CD14-positive monocyte (primary cell): ENCODE measurements around the gene FREM1. TPM values are rescaled to one million over a fixed set of nuclear protein-coding genes. Genes with fewer than 3 reads are reported as not detected.

Source experiments
- DNase-seq, 3 donors: peaks; one replicate each; pipeline ENCODE4 v3.0.0-alpha.2; 2011 to 2022
- H2AFZ ChIP-seq: 2 replicates; pipeline ENCODE4 v1.6.0; 2012; ENCODE audit warnings: mild to moderate bottlenecking, low read depth, low read length, inconsistent platforms; ENCODE audit not compliant: insufficient read depth, poor library complexity, severe bottlenecking
- H3K27ac ChIP-seq, 2 donors: 1 replicate in 1 of 2; 2 replicates in 1 of 2; pipeline ENCODE4 v1.5.1; 2012 to 2013; ENCODE audit warnings: low read length in 2 of 2, control low read depth in 1 of 2, inconsistent platforms in 1 of 2, low read depth in 1 of 2, mild to moderate bottlenecking in 1 of 2
- H3K27me3 ChIP-seq, 2 donors: one replicate each; pipeline versions ENCODE4 v1.6.0 to v1.6.1; 2011 to 2013; ENCODE audit warnings: low read length in 2 of 2; ENCODE audit not compliant: control insufficient read depth in 2 of 2, insufficient read depth in 2 of 2
- H3K36me3 ChIP-seq, 2 donors: replicated peaks in 1 of 2; 1 replicate in 1 of 2; 2 replicates in 1 of 2; pipeline versions ENCODE4 v1.5.1 to v1.6.1; 2012 to 2013; ENCODE audit warnings: low read length in 2 of 2, control low read depth in 1 of 2, inconsistent platforms in 1 of 2, mild to moderate bottlenecking in 1 of 2; ENCODE audit not compliant: insufficient read depth in 2 of 2, control insufficient read depth in 1 of 2
- H3K4me1 ChIP-seq, 2 donors: 1 replicate in 1 of 2; 2 replicates in 1 of 2; pipeline versions ENCODE4 v1.5.1 to v1.6.1; 2012 to 2013; ENCODE audit warnings: low read length in 2 of 2, control low read depth in 1 of 2, inconsistent platforms in 1 of 2, mild to moderate bottlenecking in 1 of 2, moderate library complexity in 1 of 2; ENCODE audit not compliant: insufficient read depth in 2 of 2, control insufficient read depth in 1 of 2
- H3K4me2 ChIP-seq: replicated peaks from 2 replicates; pipeline ENCODE3; 2012; ENCODE audit warnings: low read length, moderate library complexity, mild to moderate bottlenecking; ENCODE audit not compliant: poor library complexity, severe bottlenecking; ENCODE audit errors: extremely low read depth
- H3K4me3 ChIP-seq, 3 experiments: fragments of 200-600 bp in 1 of 3; sonication (generic) in 1 of 3; replicated peaks in 1 of 3; 1 replicate in 2 of 3; 2 replicates in 1 of 3; pipeline ENCODE4 v1.5.1; 2011 to 2013; ENCODE audit warnings: low read length in 3 of 3, mild to moderate bottlenecking in 3 of 3, control low read depth in 2 of 3, low read depth in 2 of 3, inconsistent platforms in 1 of 3, moderate library complexity in 1 of 3
- H3K79me2 ChIP-seq: 2 replicates; pipeline ENCODE4 v1.6.0; 2012; ENCODE audit warnings: mild to moderate bottlenecking, control low read depth, inconsistent platforms, low read length, moderate library complexity; ENCODE audit not compliant: insufficient read depth
- H3K9ac ChIP-seq: 2 replicates; pipeline ENCODE4 v1.6.0; 2017; ENCODE audit warnings: low read length, mild to moderate bottlenecking; ENCODE audit not compliant: insufficient read depth, poor library complexity, severe bottlenecking
- H3K9me3 ChIP-seq, 2 donors: replicated peaks in 1 of 2; 1 replicate in 1 of 2; 2 replicates in 1 of 2; pipeline versions ENCODE4 v1.5.1 to v1.6.1; 2012 to 2013; ENCODE audit warnings: low read length in 2 of 2, control low read depth in 1 of 2; ENCODE audit not compliant: control insufficient read depth in 1 of 2, insufficient read depth in 1 of 2
- H4K20me1 ChIP-seq: 2 replicates; pipeline ENCODE4 v1.6.0; 2012; ENCODE audit warnings: mild to moderate bottlenecking, low read length, control low read depth, moderate library complexity; ENCODE audit not compliant: insufficient read depth
- H3K27ac Mint-ChIP-seq, 7 donors: one replicate each; pipeline ENCODE4 v1.8.0; 2020; ENCODE audit warnings: mild to moderate bottlenecking in 7 of 7, mixed read lengths in 7 of 7, moderate library complexity in 6 of 7, inconsistent platforms in 2 of 7
- H3K27me3 Mint-ChIP-seq, 3 donors: one replicate each; pipeline ENCODE4 v1.8.0; 2021 to 2022; ENCODE audit warnings: low read depth in 3 of 3, mild to moderate bottlenecking in 3 of 3, mixed read lengths in 3 of 3, moderate library complexity in 3 of 3, inconsistent platforms in 1 of 3
- H3K36me3 Mint-ChIP-seq, 2 donors: one replicate each; pipeline ENCODE4 v1.8.0; 2020; ENCODE audit warnings: mixed read lengths in 2 of 2, inconsistent platforms in 1 of 2, mild to moderate bottlenecking in 1 of 2
- H3K4me1 Mint-ChIP-seq: one replicate; pipeline ENCODE4 v1.8.0; 2020; ENCODE audit warnings: mild to moderate bottlenecking, mixed read lengths
- H3K4me3 Mint-ChIP-seq, 2 donors: one replicate each; pipeline ENCODE4 v1.8.0; 2020; ENCODE audit warnings: mild to moderate bottlenecking in 2 of 2, mixed read lengths in 2 of 2, moderate library complexity in 1 of 2
- H3K9me3 Mint-ChIP-seq, 7 donors: one replicate each; pipeline ENCODE4 v1.8.0; 2020 to 2022; ENCODE audit warnings: mixed read lengths in 7 of 7, mild to moderate bottlenecking in 6 of 7, moderate library complexity in 6 of 7, inconsistent platforms in 2 of 7
- WGBS: methylation state at CpG from one replicate; pipeline ENCODE4 v1.1.5; 2013; ENCODE audit warnings: missing lambda C conversion rate; ENCODE audit not compliant: insufficient coverage; 5-methylcytosine and 5-hydroxymethylcytosine counted together
- intact Hi-C, 2 donors: fragments of 100-400 bp; cut with micrococcal nuclease; formaldehyde crosslinking; loops; one replicate each; pipeline versions ENCODE4 v1.15.0 to v1.15.1; 2023
- polyA plus RNA-seq, 3 donors: library from polyadenylated mRNA; depleted of rRNA in 1 of 3; unstranded in 2 of 3; stranded (reverse) in 1 of 3; fragments of 300-500 nt in 2 of 3; fragments of >200 nt in 1 of 3; fragmentation: Illumina TruSeq in 2 of 3; gene quantifications; 1 replicate in 2 of 3; 2 replicates in 1 of 3; pipeline ENCODE4 v1.2.3, GENCODE V29; 2012 to 2021
- TF ChIP-seq, protein P1 (sequence below): fragments of 200-600 bp; IDR thresholded peaks from one replicate; pipeline ENCODE4 v1.8.0; 2022; ENCODE audit warnings: antibody characterized with exemption, mild to moderate bottlenecking

FREM1 gene
- polyA plus RNA-seq, 3 donors = not detected

DNA sequence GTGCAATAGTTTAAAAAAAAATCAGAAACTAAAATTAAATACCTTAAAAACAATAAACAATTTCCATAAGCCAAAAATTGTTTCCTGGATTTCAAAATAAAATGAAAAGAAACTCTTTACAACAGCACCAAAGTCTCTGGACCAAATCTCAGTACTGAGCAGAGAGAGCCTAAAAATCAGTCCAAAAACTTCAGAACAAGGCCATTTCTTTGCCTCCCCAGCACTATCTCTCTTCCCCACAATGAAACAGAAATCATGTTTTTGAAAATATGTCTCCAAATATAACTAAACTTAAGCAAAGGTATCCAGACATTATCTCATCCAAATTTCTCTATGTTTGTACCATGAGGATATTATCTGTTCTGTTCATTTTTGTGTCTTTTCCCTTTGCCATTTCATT is 1.0 kb downstream of the FREM1 start:
- no peaks in the 10 kb centered on the region for H3K79me2 ChIP-seq
- H3K27me3 Mint-ChIP-seq = peaks cover 2% of the 10 kb centered on the region in 3 donors

DNA sequence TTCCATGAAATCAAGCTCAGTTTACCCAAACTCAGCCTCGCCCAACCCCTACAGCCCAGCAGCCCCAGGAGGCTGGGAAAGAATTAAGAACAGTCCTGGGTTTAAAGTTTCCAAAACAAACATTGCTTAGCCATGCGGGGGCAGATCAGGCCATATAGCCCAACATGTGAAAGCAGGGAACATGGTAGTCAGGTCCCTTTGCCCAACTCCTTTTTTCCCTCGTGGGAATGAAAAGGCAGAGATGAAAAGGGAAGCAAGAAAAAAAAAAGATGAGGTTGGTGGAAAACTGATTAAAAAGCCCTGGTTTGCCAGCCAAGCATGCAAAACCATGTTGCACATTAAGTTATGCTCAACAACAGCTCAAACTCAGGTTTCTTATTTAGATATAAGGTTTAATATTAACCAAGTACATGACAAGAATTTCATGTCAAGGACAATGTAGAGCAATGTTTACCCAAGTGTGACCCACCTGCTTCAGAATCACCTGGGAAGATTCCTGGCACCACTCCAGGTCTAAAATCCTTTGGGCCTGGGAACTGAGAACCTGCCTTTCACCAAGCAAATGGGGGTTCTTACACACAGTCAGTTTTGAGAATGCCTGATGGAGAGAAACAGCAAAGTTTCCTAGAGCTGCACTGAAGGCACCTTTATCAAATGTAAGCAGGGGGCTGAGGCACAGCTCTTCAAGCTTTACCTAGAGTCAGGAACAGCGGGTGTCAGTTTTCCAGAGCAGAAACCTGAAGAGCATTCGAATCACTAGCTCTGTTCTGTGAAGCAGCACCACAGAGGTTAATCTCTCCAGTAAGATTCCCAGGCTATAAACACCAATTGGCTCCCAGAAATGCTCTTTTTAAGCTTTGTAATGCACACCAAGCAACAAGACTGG is 1.7 kb downstream of the FREM1 start:
- Histone ChIP-seq H4K20me1 (no peaks in the 10 kb centered on the region), H3K36me3 (no peaks in the 10 kb centered on the region), H3K4me1 (no peaks in the 10 kb centered on the region), H3K4me2 (no peak overlapping the region), H2AFZ (no peak overlapping the region), H3K4me3 (no peak overlapping the region), H3K9me3 (no peaks in the 10 kb centered on the region), H3K27me3 (no peaks in the 10 kb centered on the region), H3K9ac (no peak overlapping the region), H3K79me2 (no peaks in the 10 kb centered on the region), H3K27ac (no peak overlapping the region)
- Mint-ChIP-seq H3K36me3 (no peaks in the 10 kb centered on the region), H3K27me3 (peaks cover 2% of the 10 kb centered on the region in 3 donors), H3K4me3 (no peak overlapping the region), H3K27ac (no peak overlapping the region), H3K4me1 (no peaks in the 10 kb centered on the region), H3K9me3 (peaks cover 0 to 2% (median 1%) of the 10 kb centered on the region in 7 donors)
- TF ChIP-seq, protein P1, sequence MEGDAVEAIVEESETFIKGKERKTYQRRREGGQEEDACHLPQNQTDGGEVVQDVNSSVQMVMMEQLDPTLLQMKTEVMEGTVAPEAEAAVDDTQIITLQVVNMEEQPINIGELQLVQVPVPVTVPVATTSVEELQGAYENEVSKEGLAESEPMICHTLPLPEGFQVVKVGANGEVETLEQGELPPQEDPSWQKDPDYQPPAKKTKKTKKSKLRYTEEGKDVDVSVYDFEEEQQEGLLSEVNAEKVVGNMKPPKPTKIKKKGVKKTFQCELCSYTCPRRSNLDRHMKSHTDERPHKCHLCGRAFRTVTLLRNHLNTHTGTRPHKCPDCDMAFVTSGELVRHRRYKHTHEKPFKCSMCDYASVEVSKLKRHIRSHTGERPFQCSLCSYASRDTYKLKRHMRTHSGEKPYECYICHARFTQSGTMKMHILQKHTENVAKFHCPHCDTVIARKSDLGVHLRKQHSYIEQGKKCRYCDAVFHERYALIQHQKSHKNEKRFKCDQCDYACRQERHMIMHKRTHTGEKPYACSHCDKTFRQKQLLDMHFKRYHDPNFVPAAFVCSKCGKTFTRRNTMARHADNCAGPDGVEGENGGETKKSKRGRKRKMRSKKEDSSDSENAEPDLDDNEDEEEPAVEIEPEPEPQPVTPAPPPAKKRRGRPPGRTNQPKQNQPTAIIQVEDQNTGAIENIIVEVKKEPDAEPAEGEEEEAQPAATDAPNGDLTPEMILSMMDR = no peak
- intact Hi-C loops = no loop called here
- no peak for DNase-seq
- 71% methylated on average over 1 of the region's 5 CpGs for WGBS

More for the DNA sequence above, 1.0 kb downstream of the FREM1 start:
- Histone ChIP-seq H3K4me3 (no peak overlapping the region), H3K4me1 (no peaks in the 10 kb centered on the region), H3K27me3 (no peaks in the 10 kb centered on the region), H2AFZ (no peak overlapping the region), H3K9me3 (no peaks in the 10 kb centered on the region), H3K4me2 (no peak overlapping the region), H4K20me1 (no peaks in the 10 kb centered on the region), H3K27ac (no peak overlapping the region), H3K9ac (no peak overlapping the region), H3K36me3 (no peaks in the 10 kb centered on the region)
- Mint-ChIP-seq H3K4me1 (no peaks in the 10 kb centered on the region), H3K9me3 (peaks cover 0 to 2% (median 1%) of the 10 kb centered on the region in 7 donors), H3K36me3 (no peaks in the 10 kb centered on the region), H3K4me3 (no peak overlapping the region), H3K27ac (no peak overlapping the region)
- no peak for DNase-seq
- intact Hi-C loops = no loop called here
- TF ChIP-seq, protein P1 = no peak
